Testis (tissue), 2 donors: ENCODE results near the gene HEPHL1.

Experiments
- POLR2A ChIP-seq: fragments of 450-650 bp; IDR thresholded peaks from one replicate; pipeline ENCODE4 v1.6.1; 2017; ENCODE audit warnings: antibody characterized with exemption, mild to moderate bottlenecking, moderate library complexity
- TF ChIP-seq, protein P1 (sequence below), 3 experiments: fragments of 450-650 bp in 2 of 3; fragments of 200-600 bp in 1 of 3; sonication (generic) in 1 of 3; IDR thresholded peaks; one replicate each; pipeline ENCODE4 v1.5.1; 2016 to 2019; ENCODE audit warnings: antibody characterized with exemption in 3 of 3, mild to moderate bottlenecking in 2 of 3, moderate library complexity in 1 of 3

DNA sequence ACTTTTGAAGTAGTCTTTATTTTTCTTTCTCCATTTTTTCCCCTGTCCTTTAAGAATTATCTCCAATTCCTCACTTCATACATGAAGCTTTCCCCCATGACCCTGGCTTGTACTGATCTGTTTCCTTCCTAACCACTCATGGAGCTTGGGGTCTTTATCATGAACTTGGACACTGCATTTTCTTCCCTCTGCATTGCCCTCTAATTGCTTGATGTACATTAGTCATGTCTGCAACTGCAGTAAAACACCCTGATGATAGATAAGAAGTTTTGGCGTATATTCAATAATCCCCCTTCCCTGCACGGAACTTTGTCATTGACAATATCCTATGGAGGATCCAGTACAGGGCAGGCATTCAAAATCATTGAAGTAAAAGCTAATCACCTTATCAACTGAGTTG, 3.4 kb downstream of the HEPHL1 start:
- TF ChIP-seq, protein P1, sequence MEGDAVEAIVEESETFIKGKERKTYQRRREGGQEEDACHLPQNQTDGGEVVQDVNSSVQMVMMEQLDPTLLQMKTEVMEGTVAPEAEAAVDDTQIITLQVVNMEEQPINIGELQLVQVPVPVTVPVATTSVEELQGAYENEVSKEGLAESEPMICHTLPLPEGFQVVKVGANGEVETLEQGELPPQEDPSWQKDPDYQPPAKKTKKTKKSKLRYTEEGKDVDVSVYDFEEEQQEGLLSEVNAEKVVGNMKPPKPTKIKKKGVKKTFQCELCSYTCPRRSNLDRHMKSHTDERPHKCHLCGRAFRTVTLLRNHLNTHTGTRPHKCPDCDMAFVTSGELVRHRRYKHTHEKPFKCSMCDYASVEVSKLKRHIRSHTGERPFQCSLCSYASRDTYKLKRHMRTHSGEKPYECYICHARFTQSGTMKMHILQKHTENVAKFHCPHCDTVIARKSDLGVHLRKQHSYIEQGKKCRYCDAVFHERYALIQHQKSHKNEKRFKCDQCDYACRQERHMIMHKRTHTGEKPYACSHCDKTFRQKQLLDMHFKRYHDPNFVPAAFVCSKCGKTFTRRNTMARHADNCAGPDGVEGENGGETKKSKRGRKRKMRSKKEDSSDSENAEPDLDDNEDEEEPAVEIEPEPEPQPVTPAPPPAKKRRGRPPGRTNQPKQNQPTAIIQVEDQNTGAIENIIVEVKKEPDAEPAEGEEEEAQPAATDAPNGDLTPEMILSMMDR (IDR thresholded peaks at IDR 0.05) = no peak
- no peak for TF ChIP-seq POLR2A
